Neural progenitor cell (in vitro differentiated cells): ENCODE results near the gene RTN4RL1. TPM values are rescaled to one million over a fixed set of nuclear protein-coding genes. Genes with fewer than 3 reads are reported as not detected.

Experiments used
- DNase-seq: peaks from one replicate; pipeline ENCODE4 v3.0.0-alpha.2; 2016; ENCODE audit warnings: low spot score
- H2AFZ ChIP-seq: fragments of 200-600 bp; sonication (generic); replicated peaks from 2 replicates; pipeline ENCODE4 v1.6.1; 2016; ENCODE audit warnings: antibody characterized with exemption
- H3F3A ChIP-seq: fragments of 200-600 bp; sonication (generic); 2 replicates; pipeline ENCODE4 v1.6.1; 2016; ENCODE audit warnings: antibody characterized with exemption, low read depth
- H3K27ac ChIP-seq: fragments of 200-600 bp; sonication (generic); 2 replicates; pipeline ENCODE4 v1.5.1; 2016; ENCODE audit warnings: mild to moderate bottlenecking
- H3K27me3 ChIP-seq: fragments of 200-600 bp; sonication (generic); 2 replicates; pipeline ENCODE4 v1.6.1; 2016; ENCODE audit warnings: mild to moderate bottlenecking, moderate library complexity
- H3K36me3 ChIP-seq: fragments of 200-600 bp; sonication (generic); 2 replicates; pipeline ENCODE4 v1.5.1; 2016
- H3K4me1 ChIP-seq: fragments of 200-600 bp; sonication (generic); 2 replicates; pipeline ENCODE4 v1.6.1; 2016; ENCODE audit warnings: mixed run types
- H3K4me2 ChIP-seq: fragments of 200-600 bp; sonication (generic); 2 replicates; pipeline ENCODE4 v1.6.1; 2016
- H3K4me3 ChIP-seq: fragments of 200-600 bp; sonication (generic); 2 replicates; pipeline ENCODE4 v1.5.1; 2016
- H3K79me2 ChIP-seq: fragments of 200-600 bp; sonication (generic); 2 replicates; pipeline ENCODE4 v1.6.1; 2016; ENCODE audit warnings: low read depth
- H3K9ac ChIP-seq: fragments of 200-600 bp; sonication (generic); 2 replicates; pipeline ENCODE4 v1.6.1; 2016
- H3K9me3 ChIP-seq: fragments of 200-600 bp; sonication (generic); 2 replicates; pipeline ENCODE4 v1.5.1; 2016; ENCODE audit warnings: low read depth
- H4K20me1 ChIP-seq: fragments of 200-600 bp; sonication (generic); 2 replicates; pipeline ENCODE4 v1.6.1; 2016; ENCODE audit warnings: low read depth
- H3K27ac Mint-ChIP-seq: 3 replicates; pipeline ENCODE4 v1.8.0; 2021; ENCODE audit warnings: mixed read lengths
- H3K27me3 Mint-ChIP-seq: 2 replicates; pipeline ENCODE4 v1.8.0; 2022; ENCODE audit warnings: low read depth, mild to moderate bottlenecking, inconsistent platforms, moderate library complexity, mixed read lengths; ENCODE audit not compliant: insufficient read depth
- H3K36me3 Mint-ChIP-seq: 3 replicates; pipeline ENCODE4 v1.8.0; 2021; ENCODE audit warnings: mixed read lengths
- H3K4me1 Mint-ChIP-seq: 3 replicates; pipeline ENCODE4 v1.8.0; 2021; ENCODE audit warnings: mixed read lengths
- H3K4me3 Mint-ChIP-seq: 3 replicates; pipeline ENCODE4 v1.8.0; 2021; ENCODE audit warnings: mild to moderate bottlenecking, moderate library complexity, mixed read lengths
- H3K9me3 Mint-ChIP-seq: 3 replicates; pipeline ENCODE4 v1.8.0; 2020; ENCODE audit warnings: mixed read lengths
- EZH2 ChIP-seq: fragments of 200-600 bp; sonication (generic); IDR thresholded peaks from 2 replicates; pipeline ENCODE4 v1.6.1; 2017; ENCODE audit warnings: antibody characterized with exemption, mild to moderate bottlenecking, moderate library complexity
- EZH2phosphoT487 ChIP-seq: fragments of 200-600 bp; sonication (generic); IDR thresholded peaks from 2 replicates; pipeline ENCODE4 v1.6.1; 2017; ENCODE audit warnings: antibody characterized with exemption
- total RNA-seq: library from RNA; depleted of rRNA; stranded (reverse); fragments of >200 nt; gene quantifications from 2 replicates; pipeline ENCODE4 v1.2.3, GENCODE V29; 2015; ENCODE audit warnings: low replicate concordance
- TF ChIP-seq, protein P1 (sequence below): fragments of 200-600 bp; sonication (generic); IDR thresholded peaks from 2 replicates; pipeline ENCODE4 v1.5.1; 2017; ENCODE audit warnings: antibody characterized with exemption, mild to moderate bottlenecking

Gene RTN4RL1, protein sequence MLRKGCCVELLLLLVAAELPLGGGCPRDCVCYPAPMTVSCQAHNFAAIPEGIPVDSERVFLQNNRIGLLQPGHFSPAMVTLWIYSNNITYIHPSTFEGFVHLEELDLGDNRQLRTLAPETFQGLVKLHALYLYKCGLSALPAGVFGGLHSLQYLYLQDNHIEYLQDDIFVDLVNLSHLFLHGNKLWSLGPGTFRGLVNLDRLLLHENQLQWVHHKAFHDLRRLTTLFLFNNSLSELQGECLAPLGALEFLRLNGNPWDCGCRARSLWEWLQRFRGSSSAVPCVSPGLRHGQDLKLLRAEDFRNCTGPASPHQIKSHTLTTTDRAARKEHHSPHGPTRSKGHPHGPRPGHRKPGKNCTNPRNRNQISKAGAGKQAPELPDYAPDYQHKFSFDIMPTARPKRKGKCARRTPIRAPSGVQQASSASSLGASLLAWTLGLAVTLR
- total RNA-seq: 3.4 and 7.2 TPM in 2 replicates

DNA sequence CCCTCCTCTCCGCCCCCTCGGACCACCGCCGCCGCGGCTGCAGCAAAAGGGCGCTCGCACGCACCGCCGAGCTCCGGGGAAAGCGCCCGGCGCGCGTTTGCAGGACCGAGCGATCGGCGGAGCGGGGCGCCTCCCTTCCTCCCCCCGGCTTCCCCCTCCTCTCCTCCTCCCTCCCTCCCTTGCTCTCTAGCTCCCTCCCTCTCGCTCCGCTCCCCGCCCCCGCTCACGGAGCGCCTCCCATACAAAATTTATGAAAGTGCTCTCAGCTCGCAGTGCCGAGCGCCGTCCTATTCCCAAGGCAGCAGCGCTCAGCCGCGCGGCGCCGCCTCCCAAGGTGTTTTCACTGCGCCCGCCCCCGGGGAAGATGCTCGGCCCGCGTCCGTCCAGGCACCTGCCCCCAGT is at the start of gene RTN4RL1:
Gene RTN4RL1, minus strand, starts transcription at position 115 of the 402 bp plus-strand sequence. CDS start 469 bp downstream, outside the sequence.
- peaks cover 33% of the 10 kb centered on the region for H3K4me1 Mint-ChIP-seq
- peak within 1 kb of the TSS; percentile 89 for H3K4me3 Mint-ChIP-seq

DNA sequence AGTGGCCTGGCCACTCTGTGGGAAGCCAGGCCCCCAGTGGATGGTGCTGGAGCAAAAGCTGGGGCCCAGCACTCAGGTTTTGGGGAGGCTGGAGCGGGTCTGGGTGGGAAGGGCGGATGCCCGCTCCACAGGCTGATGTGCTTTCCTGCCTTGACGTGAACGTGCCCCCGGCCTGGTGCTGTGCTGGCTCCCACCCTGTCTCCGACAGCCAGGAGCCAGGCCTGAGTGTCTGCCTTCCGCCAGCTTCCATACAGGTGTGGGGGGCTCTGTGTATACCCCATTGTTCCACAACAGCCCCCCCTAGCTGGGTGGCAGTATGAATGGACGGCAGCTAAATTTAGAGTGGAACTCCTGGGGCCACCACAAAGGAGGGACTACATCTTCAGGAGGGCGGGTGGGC is 49.8 kb upstream of the RTN4RL1 start:
- Histone ChIP-seq H3K27me3 (no peaks in the 10 kb centered on the region), H3K36me3 (no peaks in the 10 kb centered on the region), H3K27ac (no peak overlapping the region), H3K79me2 (no peaks in the 10 kb centered on the region), H2AFZ (no peak overlapping the region), H3K9me3 (no peaks in the 10 kb centered on the region), H3K4me3 (no peak overlapping the region), H3K4me2 (no peak overlapping the region), H3K9ac (no peak overlapping the region), H4K20me1 (peaks cover 22% of the 10 kb centered on the region), H3K4me1 (peaks cover 11% of the 10 kb centered on the region), H3F3A (peaks cover 8% of the 10 kb centered on the region)
- Mint-ChIP-seq H3K9me3 (no peaks in the 10 kb centered on the region), H3K27me3 (peaks cover 3% of the 10 kb centered on the region), H3K4me3 (no peak overlapping the region), H3K27ac (no peak overlapping the region), H3K4me1 (peaks cover 14% of the 10 kb centered on the region), H3K36me3 (peaks cover 26% of the 10 kb centered on the region)
- TF ChIP-seq EZH2 (no peak), EZH2phosphoT487 (no peak)
- TF ChIP-seq, protein P1, sequence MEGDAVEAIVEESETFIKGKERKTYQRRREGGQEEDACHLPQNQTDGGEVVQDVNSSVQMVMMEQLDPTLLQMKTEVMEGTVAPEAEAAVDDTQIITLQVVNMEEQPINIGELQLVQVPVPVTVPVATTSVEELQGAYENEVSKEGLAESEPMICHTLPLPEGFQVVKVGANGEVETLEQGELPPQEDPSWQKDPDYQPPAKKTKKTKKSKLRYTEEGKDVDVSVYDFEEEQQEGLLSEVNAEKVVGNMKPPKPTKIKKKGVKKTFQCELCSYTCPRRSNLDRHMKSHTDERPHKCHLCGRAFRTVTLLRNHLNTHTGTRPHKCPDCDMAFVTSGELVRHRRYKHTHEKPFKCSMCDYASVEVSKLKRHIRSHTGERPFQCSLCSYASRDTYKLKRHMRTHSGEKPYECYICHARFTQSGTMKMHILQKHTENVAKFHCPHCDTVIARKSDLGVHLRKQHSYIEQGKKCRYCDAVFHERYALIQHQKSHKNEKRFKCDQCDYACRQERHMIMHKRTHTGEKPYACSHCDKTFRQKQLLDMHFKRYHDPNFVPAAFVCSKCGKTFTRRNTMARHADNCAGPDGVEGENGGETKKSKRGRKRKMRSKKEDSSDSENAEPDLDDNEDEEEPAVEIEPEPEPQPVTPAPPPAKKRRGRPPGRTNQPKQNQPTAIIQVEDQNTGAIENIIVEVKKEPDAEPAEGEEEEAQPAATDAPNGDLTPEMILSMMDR: no peak
- no peak for DNase-seq

More for the DNA sequence above, at the start of gene RTN4RL1:
- H2AFZ ChIP-seq: peak within 1 kb of the TSS; percentile 61
- Mint-ChIP-seq H3K9me3 (peaks cover 5% of the 10 kb centered on the region), H3K36me3 (peaks cover 1% of the 10 kb centered on the region), H3K27ac (peak within 1 kb of the TSS; percentile 81), H3K27me3 (peaks cover 38% of the 10 kb centered on the region)
- H3K79me2 ChIP-seq: no peaks in the 10 kb centered on the region
- H3F3A ChIP-seq: peaks cover 34% of the 10 kb centered on the region
- TF ChIP-seq EZH2phosphoT487 (no peak), EZH2 (no peak)
- TF ChIP-seq, protein P1: no peak
- no peak within 1 kb of the TSS for H3K9ac ChIP-seq
- peaks cover 22% of the 10 kb centered on the region for H3K4me1 ChIP-seq
- peaks cover 96% of the 10 kb centered on the region for H3K27me3 ChIP-seq
- no peaks in the 10 kb centered on the region for H3K36me3 ChIP-seq
- no peak within 1 kb of the TSS for H3K27ac ChIP-seq
- H3K4me2 ChIP-seq: peak within 1 kb of the TSS; percentile 91
- no peaks in the 10 kb centered on the region for H3K9me3 ChIP-seq
- H4K20me1 ChIP-seq: peaks cover 6% of the 10 kb centered on the region
- H3K4me3 ChIP-seq: peak within 1 kb of the TSS; percentile 62
- DNase-seq: peak; percentile 81

DNA sequence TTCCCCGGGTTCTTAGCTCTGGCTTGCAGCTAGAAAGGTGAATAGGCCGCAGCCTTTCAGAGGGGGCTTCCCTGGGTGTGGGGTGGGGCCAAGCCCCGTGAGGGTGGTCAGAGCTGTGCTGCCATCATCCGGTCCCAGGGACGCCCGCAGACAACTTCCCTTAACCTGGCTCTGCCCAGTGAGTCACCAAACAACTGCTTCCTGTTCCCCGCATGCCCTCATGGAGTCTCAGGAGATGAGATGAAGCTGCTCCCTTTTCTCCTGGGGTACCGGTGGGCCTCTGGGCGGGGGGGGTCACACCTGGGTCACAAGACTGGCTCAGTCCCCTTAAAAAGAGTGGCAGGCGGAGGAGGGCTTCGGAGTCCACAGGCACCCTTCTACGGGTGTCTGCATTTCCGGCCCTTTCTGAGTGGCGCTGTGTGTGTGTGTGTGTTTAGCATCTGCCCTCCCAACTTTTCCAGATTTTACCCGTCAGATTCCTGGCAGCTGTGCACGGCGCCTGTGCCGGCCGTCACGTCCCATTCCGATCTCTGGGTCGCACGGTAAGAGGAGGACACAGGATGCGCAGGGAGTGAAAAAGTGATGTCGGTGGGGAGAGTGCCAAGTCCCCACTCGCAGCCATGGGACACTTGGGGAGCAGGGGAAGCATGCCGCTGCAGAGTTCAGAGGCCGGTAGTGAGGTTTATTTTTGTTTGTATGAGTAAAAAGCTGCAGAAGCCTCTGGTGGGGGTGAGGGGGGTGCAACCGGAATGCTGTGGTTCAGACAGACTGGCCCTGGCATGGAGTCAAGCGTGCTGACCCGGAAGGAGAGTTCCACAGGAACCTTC is 46.5 kb upstream of the RTN4RL1 start:
- Histone ChIP-seq H3K4me1 (peaks cover 11% of the 10 kb centered on the region), H3K4me3 (no peak overlapping the region), H3K79me2 (no peaks in the 10 kb centered on the region), H3K27ac (no peak overlapping the region), H3K4me2 (no peak overlapping the region), H3F3A (peaks cover 8% of the 10 kb centered on the region), H3K9me3 (no peaks in the 10 kb centered on the region), H2AFZ (no peak overlapping the region), H3K36me3 (no peaks in the 10 kb centered on the region), H3K9ac (no peak overlapping the region), H4K20me1 (peaks cover 25% of the 10 kb centered on the region), H3K27me3 (no peaks in the 10 kb centered on the region)
- no peak for DNase-seq
- H3K27me3 Mint-ChIP-seq: peaks cover 3% of the 10 kb centered on the region
- TF ChIP-seq, protein P1: no peak
- TF ChIP-seq EZH2 (no peak), EZH2phosphoT487 (no peak)
- peaks cover 23% of the 10 kb centered on the region for H3K36me3 Mint-ChIP-seq
- no peak overlapping the region for H3K27ac Mint-ChIP-seq
- no peak overlapping the region for H3K4me3 Mint-ChIP-seq
- peaks cover 32% of the 10 kb centered on the region for H3K4me1 Mint-ChIP-seq
- no peaks in the 10 kb centered on the region for H3K9me3 Mint-ChIP-seq
